HepG2 (cell line): ENCODE measurements around the gene CACNA1G.

Experiments used
- CEBPB ChIP-seq: IDR thresholded peaks from 2 replicates; pipeline ENCODE4 v1.6.1; 2011; ENCODE audit warnings: low read depth, low read length, improper control_type of control experiment, borderline replicate concordance
- CTCF ChIP-seq: sonication (generic); formaldehyde crosslinking; IDR thresholded peaks from 2 replicates; pipeline ENCODE4 v1.5.0; 2020; ENCODE audit warnings: mild to moderate bottlenecking, missing genetic modification reagents, moderate library complexity
- FOXJ3 ChIP-seq: sonication (generic); formaldehyde crosslinking; IDR thresholded peaks from 2 replicates; pipeline ENCODE4 v1.4.0; 2020; ENCODE audit warnings: missing genetic modification reagents, mild to moderate bottlenecking, borderline replicate concordance
- JUN ChIP-seq: sonication (generic); formaldehyde crosslinking; IDR thresholded peaks from 2 replicates; pipeline ENCODE4 v1.4.0; 2020; ENCODE audit warnings: mild to moderate bottlenecking, missing genetic modification reagents
- JUND ChIP-seq: sonication (generic); formaldehyde crosslinking; IDR thresholded peaks from 2 replicates; pipeline ENCODE4 v1.8.0; 2022; ENCODE audit warnings: mild to moderate bottlenecking, missing genetic modification reagents
- MED13 ChIP-seq: sonication (generic); formaldehyde crosslinking; IDR thresholded peaks from 2 replicates; pipeline ENCODE4 v1.5.0; 2020; ENCODE audit warnings: missing genetic modification reagents
- MEIS2 ChIP-seq: sonication (generic); formaldehyde crosslinking; IDR thresholded peaks from 2 replicates; pipeline ENCODE4 v1.9.0; 2021; ENCODE audit warnings: mild to moderate bottlenecking, missing genetic modification reagents
- NR2F2 ChIP-seq: IDR thresholded peaks from 2 replicates; pipeline ENCODE4 v1.6.1; 2012; ENCODE audit warnings: low read depth, inconsistent platforms, borderline replicate concordance
- PPARG ChIP-seq: conservative IDR thresholded peaks from 2 replicates; pipeline ENCODE4 v1.6.1; 2016; ENCODE audit warnings: missing biosample characterization, missing genetic modification reagents
- TAF1 ChIP-seq: sonication (generic); formaldehyde crosslinking; IDR thresholded peaks from 2 replicates; pipeline ENCODE4 v1.4.0; 2020; ENCODE audit warnings: missing genetic modification reagents
- TSC22D2 ChIP-seq: sonication (generic); formaldehyde crosslinking; IDR thresholded peaks from 2 replicates; pipeline ENCODE4 v1.5.1; 2020; ENCODE audit warnings: missing genetic modification reagents, mild to moderate bottlenecking, borderline replicate concordance
- ZNF776 ChIP-seq: sonication (generic); formaldehyde crosslinking; IDR thresholded peaks from 2 replicates; pipeline ENCODE4 v1.4.0; 2020; ENCODE audit warnings: mild to moderate bottlenecking, missing genetic modification reagents
- ZNF83 ChIP-seq: sonication (generic); formaldehyde crosslinking; IDR thresholded peaks from 2 replicates; pipeline ENCODE4 v1.4.0; 2020; ENCODE audit warnings: missing genetic modification reagents, mild to moderate bottlenecking, borderline replicate concordance

- no peak for TF ChIP-seq NR2F2
- TF ChIP-seq CTCF (CRISPR knock-in tag): peak; percentile 65
- TF ChIP-seq JUN (CRISPR knock-in tag): no peak
- TF ChIP-seq ZNF83: no peak
- TF ChIP-seq CEBPB: no peak
- no peak for TF ChIP-seq MED13 (CRISPR knock-in tag)
- TF ChIP-seq JUND (CRISPR knock-in tag): no peak
- no peak for TF ChIP-seq TSC22D2
- TF ChIP-seq FOXJ3: no peak
- no peak for TF ChIP-seq ZNF776 (CRISPR knock-in tag)
- TF ChIP-seq MEIS2 (CRISPR knock-in tag): no peak
- TF ChIP-seq TAF1 (CRISPR knock-in tag): no peak
- no peak for TF ChIP-seq PPARG (CRISPR knock-in tag)
Observed at GRCh38 chr17:50620858-50621257, 60.3 kb downstream of the CACNA1G start.
